Measurements from ENCODE around the gene MAGEC1. TPM values are rescaled to one million over a fixed set of nuclear protein-coding genes. Genes with fewer than 3 reads are reported as not detected.

The MAGEC1 gene
- polyA plus RNA-seq, 1 donor from 2014 or later, result not detected

GRCh38 chrX:141928432-141928831, 24.7 kb downstream of the MAGEC1 start:
- Histone ChIP-seq H3K79me2 (replicated peaks; ENCODE audit: insufficient read depth, low read length) (no peaks in the 10 kb centered on the region), H3K27me3 (ENCODE audit: insufficient read depth, low read depth, low read length) (no peaks in the 10 kb centered on the region), H3K4me3 (ENCODE audit: low read length) (no peak overlapping the region), H2AFZ (ENCODE audit: low read depth, low read length) (no peak overlapping the region), H3K27ac (ENCODE audit: low read length) (no peak overlapping the region), H3K9me2 (ENCODE audit: insufficient read depth, low read length) (no peaks in the 10 kb centered on the region), H3K36me3 (ENCODE audit: insufficient read depth, low read length) (no peaks in the 10 kb centered on the region), H3K9me3 (ENCODE audit: low read length) (no peaks in the 10 kb centered on the region), H3K4me2 (ENCODE audit: low read length) (no peak overlapping the region), H3K9ac (ENCODE audit: low read length) (no peak overlapping the region), H4K20me1 (ENCODE audit: insufficient read depth) (no peaks in the 10 kb centered on the region), H3F3A (ENCODE audit: insufficient read depth, low read length, poor library complexity, severe bottlenecking) (no peaks in the 10 kb centered on the region)
- TF ChIP-seq EZH2 (IDR thresholded peaks at IDR 0.05; ENCODE audit: borderline replicate concordance, insufficient read depth, low read length, poor library complexity, severe bottlenecking), result no peak
- no peak for TF ChIP-seq MXI1 (conservative IDR thresholded peaks at IDR 0.05; ENCODE audit: poor library complexity, severe bottlenecking)
- no peak for TF ChIP-seq EP300 (conservative IDR thresholded peaks at IDR 0.05; ENCODE audit: poor library complexity, severe bottlenecking)
- TF ChIP-seq TAF1 (IDR thresholded peaks at IDR 0.05; ENCODE audit: low read depth), result no peak
- TF ChIP-seq SMC3 (conservative IDR thresholded peaks at IDR 0.05; ENCODE audit: poor library complexity), result no peak
- TF ChIP-seq POLR2AphosphoS5 (IDR thresholded peaks at IDR 0.05), result no peak
- TF ChIP-seq RAD21 (conservative IDR thresholded peaks at IDR 0.05), result no peak
- TF ChIP-seq, protein P1, sequence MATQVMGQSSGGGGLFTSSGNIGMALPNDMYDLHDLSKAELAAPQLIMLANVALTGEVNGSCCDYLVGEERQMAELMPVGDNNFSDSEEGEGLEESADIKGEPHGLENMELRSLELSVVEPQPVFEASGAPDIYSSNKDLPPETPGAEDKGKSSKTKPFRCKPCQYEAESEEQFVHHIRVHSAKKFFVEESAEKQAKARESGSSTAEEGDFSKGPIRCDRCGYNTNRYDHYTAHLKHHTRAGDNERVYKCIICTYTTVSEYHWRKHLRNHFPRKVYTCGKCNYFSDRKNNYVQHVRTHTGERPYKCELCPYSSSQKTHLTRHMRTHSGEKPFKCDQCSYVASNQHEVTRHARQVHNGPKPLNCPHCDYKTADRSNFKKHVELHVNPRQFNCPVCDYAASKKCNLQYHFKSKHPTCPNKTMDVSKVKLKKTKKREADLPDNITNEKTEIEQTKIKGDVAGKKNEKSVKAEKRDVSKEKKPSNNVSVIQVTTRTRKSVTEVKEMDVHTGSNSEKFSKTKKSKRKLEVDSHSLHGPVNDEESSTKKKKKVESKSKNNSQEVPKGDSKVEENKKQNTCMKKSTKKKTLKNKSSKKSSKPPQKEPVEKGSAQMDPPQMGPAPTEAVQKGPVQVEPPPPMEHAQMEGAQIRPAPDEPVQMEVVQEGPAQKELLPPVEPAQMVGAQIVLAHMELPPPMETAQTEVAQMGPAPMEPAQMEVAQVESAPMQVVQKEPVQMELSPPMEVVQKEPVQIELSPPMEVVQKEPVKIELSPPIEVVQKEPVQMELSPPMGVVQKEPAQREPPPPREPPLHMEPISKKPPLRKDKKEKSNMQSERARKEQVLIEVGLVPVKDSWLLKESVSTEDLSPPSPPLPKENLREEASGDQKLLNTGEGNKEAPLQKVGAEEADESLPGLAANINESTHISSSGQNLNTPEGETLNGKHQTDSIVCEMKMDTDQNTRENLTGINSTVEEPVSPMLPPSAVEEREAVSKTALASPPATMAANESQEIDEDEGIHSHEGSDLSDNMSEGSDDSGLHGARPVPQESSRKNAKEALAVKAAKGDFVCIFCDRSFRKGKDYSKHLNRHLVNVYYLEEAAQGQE (IDR thresholded peaks at IDR 0.05; ENCODE audit: borderline replicate concordance), result no peak
- TF ChIP-seq CTCF (IDR thresholded peaks at IDR 0.05; ENCODE audit: poor library complexity, severe bottlenecking), result no peak

GRCh38 chrX:141934059-141934641, 30.5 kb downstream of the MAGEC1 start:
- Histone ChIP-seq H3K9me3 (ENCODE audit: low read length) (no peaks in the 10 kb centered on the region), H3K27me3 (ENCODE audit: insufficient read depth, low read depth, low read length) (no peaks in the 10 kb centered on the region)

More at GRCh38 chrX:141934059-141934641, 30.5 kb downstream of the MAGEC1 start:
- no peaks in the 10 kb centered on the region for H4K20me1 ChIP-seq (ENCODE audit: insufficient read depth)
- TF ChIP-seq CTCF (IDR thresholded peaks at IDR 0.05; ENCODE audit: poor library complexity, severe bottlenecking), result no peak
- H3F3A ChIP-seq (ENCODE audit: insufficient read depth, low read length, poor library complexity, severe bottlenecking), result no peaks in the 10 kb centered on the region
- no peaks in the 10 kb centered on the region for H3K36me3 ChIP-seq (ENCODE audit: insufficient read depth, low read length)
- H3K27ac ChIP-seq (ENCODE audit: low read length), result no peak overlapping the region
- no peak overlapping the region for H3K9ac ChIP-seq (ENCODE audit: low read length)
- H2AFZ ChIP-seq (ENCODE audit: low read depth, low read length), result no peak overlapping the region
- H3K79me2 ChIP-seq (replicated peaks; ENCODE audit: insufficient read depth, low read length), result no peaks in the 10 kb centered on the region
- no peak overlapping the region for H3K4me2 ChIP-seq (ENCODE audit: low read length)
- H3K4me3 ChIP-seq (ENCODE audit: low read length), result no peak overlapping the region
- H3K9me2 ChIP-seq (ENCODE audit: insufficient read depth, low read length), result no peaks in the 10 kb centered on the region

Measured in neural cell (in vitro differentiated cells).